ENCODE results near the gene PIGN. TPM values are rescaled to one million over a fixed set of nuclear protein-coding genes. Genes with fewer than 3 reads are reported as not detected.

PIGN gene
- total RNA-seq, 4 donors from 2014 or later, result 26.1 to 48.8 (median 34.6) TPM

- peaks cover 0 to 5% (median 0%) of the 10 kb centered on the region in 3 donors for H3K36me3 ChIP-seq
- 69 to 73% methylated on average over 3 of the region's 3 CpGs for WGBS, 2 donors
- H3K27ac ChIP-seq, result no peak overlapping the region
- no peaks in the 10 kb centered on the region for H3K27me3 ChIP-seq
- intact Hi-C loops (cut with DNase I), result loop anchor here (5.0 kb wide), 1 partner anchor 70 kb away; no protein-coding TSS in a partner anchor
- H3K4me3 ChIP-seq, result no peak overlapping the region
- TF ChIP-seq, protein P1, sequence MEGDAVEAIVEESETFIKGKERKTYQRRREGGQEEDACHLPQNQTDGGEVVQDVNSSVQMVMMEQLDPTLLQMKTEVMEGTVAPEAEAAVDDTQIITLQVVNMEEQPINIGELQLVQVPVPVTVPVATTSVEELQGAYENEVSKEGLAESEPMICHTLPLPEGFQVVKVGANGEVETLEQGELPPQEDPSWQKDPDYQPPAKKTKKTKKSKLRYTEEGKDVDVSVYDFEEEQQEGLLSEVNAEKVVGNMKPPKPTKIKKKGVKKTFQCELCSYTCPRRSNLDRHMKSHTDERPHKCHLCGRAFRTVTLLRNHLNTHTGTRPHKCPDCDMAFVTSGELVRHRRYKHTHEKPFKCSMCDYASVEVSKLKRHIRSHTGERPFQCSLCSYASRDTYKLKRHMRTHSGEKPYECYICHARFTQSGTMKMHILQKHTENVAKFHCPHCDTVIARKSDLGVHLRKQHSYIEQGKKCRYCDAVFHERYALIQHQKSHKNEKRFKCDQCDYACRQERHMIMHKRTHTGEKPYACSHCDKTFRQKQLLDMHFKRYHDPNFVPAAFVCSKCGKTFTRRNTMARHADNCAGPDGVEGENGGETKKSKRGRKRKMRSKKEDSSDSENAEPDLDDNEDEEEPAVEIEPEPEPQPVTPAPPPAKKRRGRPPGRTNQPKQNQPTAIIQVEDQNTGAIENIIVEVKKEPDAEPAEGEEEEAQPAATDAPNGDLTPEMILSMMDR (IDR thresholded peaks at IDR 0.05), result no peak
- no peak for TF ChIP-seq POLR2A (IDR thresholded peaks at IDR 0.05)
- peaks cover 0 to 30% (median 0%) of the 10 kb centered on the region in 3 donors for H3K4me1 ChIP-seq
- no peak for DNase-seq
- no peaks in the 10 kb centered on the region for H3K9me3 ChIP-seq
Measured at GRCh38 chr18:62182220-62182619, 4.6 kb downstream of the PIGN start.

- WGBS, 2 donors, result 83 to 85% methylated on average over 4 of the region's 4 CpGs
- H3K27me3 ChIP-seq, result no peaks in the 10 kb centered on the region
- peaks cover 0 to 7% (median 0%) of the 10 kb centered on the region in 3 donors for H3K4me1 ChIP-seq
- no peaks in the 10 kb centered on the region for H3K9me3 ChIP-seq
- no peak overlapping the region for H3K4me3 ChIP-seq
- H3K36me3 ChIP-seq, result peaks cover 0 to 5% (median 0%) of the 10 kb centered on the region in 3 donors
- no peak for DNase-seq
- intact Hi-C loops (cut with DNase I), result no loop called here
- no peak overlapping the region for H3K27ac ChIP-seq
- TF ChIP-seq, protein P1 (IDR thresholded peaks at IDR 0.05), result no peak
- no peak for TF ChIP-seq POLR2A (IDR thresholded peaks at IDR 0.05)
Measured at GRCh38 chr18:62179213-62179612, 7.6 kb downstream of the PIGN start.

GRCh38 chr18:62177271-62177670 lies 9.6 kb downstream of the PIGN start:
- Histone ChIP-seq H3K4me1 (no peaks in the 10 kb centered on the region), H3K36me3 (peaks cover 0 to 5% (median 0%) of the 10 kb centered on the region in 3 donors), H3K9me3 (no peaks in the 10 kb centered on the region), H3K4me3 (no peak overlapping the region), H3K27ac (no peak overlapping the region), H3K27me3 (no peaks in the 10 kb centered on the region)
- TF ChIP-seq POLR2A (IDR thresholded peaks at IDR 0.05), result no peak
- TF ChIP-seq, protein P1 (IDR thresholded peaks at IDR 0.05), result no peak
- no peak for DNase-seq
- intact Hi-C loops (cut with DNase I), result no loop called here
- WGBS, 2 donors, result 63 to 70% methylated on average over 3 of the region's 3 CpGs

DNA sequence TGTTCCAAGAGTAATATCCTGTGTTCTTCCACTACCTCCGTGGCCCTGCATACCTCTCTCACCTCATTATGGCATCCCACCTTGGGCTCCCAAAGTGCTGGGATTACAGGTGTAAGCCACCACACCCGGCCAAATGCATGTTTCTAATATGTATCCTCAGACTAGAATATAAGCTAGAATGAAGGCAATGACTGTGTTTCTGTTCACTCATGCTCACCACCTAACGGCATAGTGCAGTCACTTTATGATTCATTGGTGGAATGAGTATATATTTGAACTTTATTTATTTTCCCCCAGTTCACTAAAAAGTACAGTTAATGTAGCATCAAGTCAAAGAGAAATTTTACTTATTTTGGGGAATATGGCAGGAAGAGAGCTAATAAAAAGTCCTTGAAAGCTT lies 11.3 kb downstream of the PIGN start:
- H3K4me3 ChIP-seq, result no peak overlapping the region
- intact Hi-C loops (cut with DNase I), result no loop called here
- no peak for DNase-seq
- H3K27me3 ChIP-seq, result no peaks in the 10 kb centered on the region
- no peaks in the 10 kb centered on the region for H3K4me1 ChIP-seq
- no peaks in the 10 kb centered on the region for H3K9me3 ChIP-seq
- TF ChIP-seq POLR2A (IDR thresholded peaks at IDR 0.05), result no peak
- TF ChIP-seq, protein P1 (IDR thresholded peaks at IDR 0.05), result no peak
- H3K36me3 ChIP-seq, result peaks cover 0 to 5% (median 0%) of the 10 kb centered on the region in 3 donors
- no peak overlapping the region for H3K27ac ChIP-seq
- WGBS, 2 donors, result 69 to 87% methylated on average over 3 of the region's 3 CpGs

DNA sequence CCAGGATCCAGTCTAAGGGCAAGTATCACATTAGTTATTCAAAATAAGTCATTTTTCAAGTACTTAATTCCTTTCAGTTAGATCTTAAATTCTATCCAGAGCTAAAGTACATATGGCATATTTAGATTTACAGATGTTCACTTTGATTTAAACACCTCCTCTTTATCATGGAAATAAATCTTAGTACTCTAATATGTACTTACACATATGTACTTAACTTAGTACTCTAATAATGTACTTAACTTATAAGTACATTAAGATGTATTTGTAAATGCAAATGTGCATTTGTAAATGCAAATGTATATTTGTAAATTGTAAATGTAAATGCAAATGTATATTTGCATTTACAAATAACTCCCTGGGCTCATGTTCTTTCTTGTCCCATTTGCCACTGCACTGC lies 14.6 kb downstream of the PIGN start:
- intact Hi-C loops (cut with DNase I), result no loop called here
- Histone ChIP-seq H3K9me3 (no peaks in the 10 kb centered on the region), H3K4me3 (no peak overlapping the region), H3K36me3 (no peaks in the 10 kb centered on the region), H3K27me3 (no peaks in the 10 kb centered on the region), H3K27ac (no peak overlapping the region), H3K4me1 (no peaks in the 10 kb centered on the region)
- TF ChIP-seq, protein P1 (IDR thresholded peaks at IDR 0.05), result no peak
- TF ChIP-seq POLR2A (IDR thresholded peaks at IDR 0.05), result no peak
- no peak for DNase-seq

Measured in esophagus squamous epithelium (tissue), 5 donors.